Astrocyte of the spinal cord (primary cell): ENCODE data around the gene BCL2L12.
A peak's percentile ranks its signal among the peaks of the same experiment; 100 is the strongest.

ENCODE experiments used
- DNase-seq: peaks from one replicate; pipeline ENCODE4 v3.0.0; 2011; ENCODE audit warnings: low read depth, low spot score
- H3K4me3 ChIP-seq: 2 replicates; pipeline ENCODE4 v1.5.1; 2011; ENCODE audit warnings: low read depth, mild to moderate bottlenecking, low read length, moderate library complexity
- CTCF ChIP-seq: IDR thresholded peaks from 2 replicates; pipeline ENCODE4 v1.5.1; 2012; ENCODE audit warnings: low read depth, mild to moderate bottlenecking, low read length, inconsistent platforms
- in situ Hi-C: cut with HindIII; loops from 2 replicates; pipeline ENCODE4 v1.10.0; 2017; ENCODE audit warnings: low sequenced_read_pairs

Gene BCL2L12

DNA sequence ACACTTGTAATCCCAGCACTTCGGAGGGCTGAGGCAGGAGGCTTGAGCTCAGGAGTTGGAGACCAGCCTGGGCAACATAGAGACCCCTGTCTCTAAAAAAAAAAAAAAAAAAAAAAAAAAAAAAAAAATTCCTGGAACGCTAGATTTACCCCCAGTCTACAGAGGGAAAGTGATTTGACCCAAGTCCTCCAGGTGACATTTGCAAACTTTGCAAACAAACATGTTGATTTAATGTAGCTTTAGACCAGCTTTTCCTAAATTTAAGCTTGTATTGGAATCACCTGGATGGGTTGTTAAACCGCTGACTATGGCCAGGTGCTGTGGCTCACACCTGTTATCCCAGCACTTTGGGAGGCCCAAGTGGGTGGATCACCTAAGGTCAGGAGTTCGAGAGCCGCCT, 33.6 kb downstream of the BCL2L12 start:
- in situ Hi-C loops = no loop called here
- TF ChIP-seq CTCF = no peak
- no peak overlapping the region for H3K4me3 ChIP-seq
- DNase-seq = no peak

DNA sequence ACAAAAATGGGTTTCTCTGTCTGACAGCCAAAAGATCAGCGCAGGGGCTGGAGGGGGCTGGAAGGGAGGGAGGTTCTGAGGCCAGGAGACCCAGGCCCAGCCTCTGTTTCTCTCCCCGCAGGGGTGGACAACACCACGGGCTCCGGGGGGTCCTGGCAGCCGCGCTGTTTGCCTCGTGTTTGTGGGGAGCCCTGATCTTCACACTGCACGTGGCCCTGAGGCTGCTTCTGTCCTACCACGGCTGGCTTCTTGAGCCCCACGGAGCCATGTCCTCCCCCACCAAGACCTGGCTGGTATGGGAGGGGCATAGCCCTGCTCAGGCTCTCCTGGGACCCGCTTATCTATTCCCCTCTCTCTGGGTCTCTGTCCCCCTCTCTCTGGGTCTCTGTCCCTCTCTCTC, 34.8 kb downstream of the BCL2L12 start:
- in situ Hi-C loops = no loop called here
- no peak for TF ChIP-seq CTCF
- DNase-seq = no peak
- no peak overlapping the region for H3K4me3 ChIP-seq

GRCh38 chr19:49701271-49701786, 35.6 kb downstream of the BCL2L12 start:
- TF ChIP-seq CTCF = no peak
- in situ Hi-C loops = no loop called here
- no peak overlapping the region for H3K4me3 ChIP-seq
- no peak for DNase-seq

DNA sequence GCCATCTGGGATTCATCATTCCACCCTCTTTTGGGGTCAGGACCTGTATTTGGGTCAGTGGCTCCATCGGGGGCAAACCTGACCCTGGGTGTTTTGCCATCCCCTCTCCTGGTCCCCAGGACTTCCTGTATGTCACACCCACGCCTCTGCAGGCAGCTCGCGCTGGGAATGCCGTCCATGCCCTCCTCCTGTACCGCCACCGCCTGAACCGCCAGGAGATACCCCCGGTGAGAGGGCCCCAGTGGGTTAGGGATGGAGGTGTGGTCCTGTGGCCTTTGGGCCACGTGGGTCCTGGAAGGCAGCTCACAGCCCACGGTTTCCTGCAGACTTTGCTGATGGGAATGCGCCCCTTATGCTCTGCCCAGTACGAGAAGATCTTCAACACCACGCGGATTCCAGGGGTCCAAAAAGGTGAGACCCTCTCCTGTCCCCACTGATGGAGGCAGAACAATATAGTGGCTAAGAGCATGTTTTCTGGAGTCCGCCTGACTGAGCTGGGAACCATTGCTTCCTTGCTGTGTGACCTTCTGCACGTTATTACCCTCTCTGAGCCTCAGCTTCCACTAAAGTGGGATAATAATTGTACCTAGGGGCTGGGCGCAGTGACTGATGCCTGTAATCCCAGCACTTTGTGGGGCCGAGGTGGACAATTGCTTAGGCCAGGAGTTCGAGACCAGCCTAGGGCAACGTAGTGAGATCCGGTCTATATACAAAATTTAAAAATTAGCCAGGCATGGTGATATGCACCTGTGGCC, 39.3 kb downstream of the BCL2L12 start:
- DNase-seq = no peak
- no peak for TF ChIP-seq CTCF
- in situ Hi-C loops = no loop called here

GRCh38 chr19:49705919-49706318, 40.2 kb downstream of the BCL2L12 start:
- H3K4me3 ChIP-seq = no peak overlapping the region
- in situ Hi-C loops = no loop called here
- TF ChIP-seq CTCF = no peak
- DNase-seq = no peak

More for the DNA sequence above, 39.3 kb downstream of the BCL2L12 start:
- H3K4me3 ChIP-seq = no peak overlapping the region

DNA sequence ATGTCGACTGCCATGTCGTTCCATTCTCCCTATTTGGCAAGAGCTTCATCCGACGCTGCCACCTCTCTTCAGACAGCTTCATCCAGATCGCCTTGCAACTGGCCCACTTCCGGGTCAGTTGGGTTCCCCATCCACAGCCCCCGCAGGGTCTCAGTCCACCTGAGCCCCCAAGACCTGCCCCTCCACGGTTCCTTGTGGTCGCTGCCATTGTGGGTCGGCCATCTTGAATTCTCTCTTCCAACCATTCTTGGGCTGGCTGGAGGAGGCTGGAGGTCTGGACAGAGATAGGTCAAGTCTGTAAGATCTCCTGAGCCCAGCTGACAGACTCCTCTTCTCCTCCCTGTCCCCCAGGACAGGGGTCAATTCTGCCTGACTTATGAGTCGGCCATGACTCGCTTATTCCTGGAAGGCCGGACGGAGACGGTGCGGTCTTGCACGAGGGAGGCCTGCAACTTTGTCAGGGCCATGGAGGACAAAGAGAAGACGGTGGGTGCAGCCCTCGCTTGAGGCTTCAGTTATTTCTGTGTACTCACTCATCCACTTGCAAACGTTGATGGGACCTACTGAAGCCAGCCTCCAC, 44.7 kb downstream of the BCL2L12 start:
- TF ChIP-seq CTCF = no peak
- in situ Hi-C loops = no loop called here
- DNase-seq = peak; percentile 64
- H3K4me3 ChIP-seq = no peak overlapping the region
